LoVo (cell line): Measurements from ENCODE around the gene ZFTA.
"Not testable (repeated sequence)": the region's sequence is repeated elsewhere in the genome, so short reads cannot be mapped to it uniquely, and the experiment has no call there.

ENCODE experiments used
- DNase-seq: peaks from one replicate; pipeline ENCODE4 v3.0.0-alpha.2; 2016; ENCODE audit warnings: low spot score

The ZFTA gene

DNA sequence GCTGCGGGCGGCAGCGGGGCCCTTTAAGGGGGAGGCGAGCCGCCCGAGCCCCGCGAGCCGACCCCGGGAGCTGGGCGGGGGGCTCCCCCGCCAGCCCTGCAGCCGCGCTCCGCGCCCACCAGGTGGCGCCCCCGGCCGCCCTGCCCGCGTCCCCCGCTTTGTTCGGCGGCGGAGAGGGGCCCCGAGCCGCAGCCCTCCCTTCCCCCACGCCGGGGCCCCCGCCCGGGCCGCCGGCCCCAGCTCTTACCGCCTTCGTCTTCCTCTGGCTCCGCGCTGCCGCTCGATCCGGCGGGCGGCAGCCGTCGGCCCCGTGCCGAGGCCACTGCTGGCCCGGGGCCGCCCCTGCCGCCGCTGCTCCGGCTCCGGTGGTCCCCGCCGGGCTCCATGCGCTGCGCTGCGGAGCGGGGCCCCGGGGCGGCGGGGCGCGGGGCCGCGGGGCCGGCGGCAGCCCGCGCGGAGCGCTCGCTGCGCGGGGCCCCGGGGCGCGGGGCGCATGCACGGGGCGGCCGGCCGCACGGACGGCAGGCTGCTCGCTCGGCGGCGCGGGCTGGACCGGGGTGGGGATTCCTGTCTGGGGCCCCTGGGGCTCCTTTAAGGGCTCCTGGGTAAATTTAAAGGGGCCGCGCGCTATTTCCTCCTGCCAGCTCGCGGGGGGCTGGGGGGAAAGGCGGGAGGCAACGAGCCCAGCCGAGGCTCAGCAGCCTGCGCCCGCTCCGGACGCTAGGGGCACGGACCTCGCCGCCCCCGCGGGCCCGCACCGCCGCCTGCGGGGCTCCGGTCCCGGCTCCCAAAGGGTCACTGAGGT, at the start of gene ZFTA:
Gene ZFTA, minus strand, starts transcription at position 539 of the 805 bp plus-strand sequence. Its CDS starts 153 bp downstream, at position 386.
- peak; percentile 56 for DNase-seq

- no peak for DNase-seq
These were observed 49.4 kb upstream of the ZFTA start for GRCh38 chr11:63817758-63818498.

- DNase-seq, result no peak
These were observed 48.2 kb upstream of the ZFTA start for GRCh38 chr11:63816732-63817131.

DNA sequence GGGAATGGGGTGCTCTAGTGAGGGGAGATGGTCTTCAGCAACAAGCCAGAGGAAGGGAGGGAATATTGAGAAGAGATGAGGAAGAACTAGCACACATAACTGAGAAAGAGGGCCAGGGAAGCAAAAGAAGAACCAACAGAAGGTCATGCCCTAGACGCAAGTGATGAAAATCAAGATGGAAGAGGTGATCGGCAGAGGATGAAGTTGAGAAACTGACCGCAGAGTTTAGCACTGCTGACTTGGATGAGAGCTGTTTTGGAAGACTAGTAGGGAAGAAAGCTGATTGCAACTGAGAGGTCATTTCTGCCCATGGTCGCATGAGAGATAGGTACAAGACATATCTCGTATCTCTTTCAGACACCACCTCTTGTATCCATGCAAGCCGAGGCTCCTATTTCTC, 47.6 kb upstream of the ZFTA start:
- DNase-seq, result no peak

GRCh38 chr11:63814383-63814736, 45.8 kb upstream of the ZFTA start:
- no peak for DNase-seq

DNA sequence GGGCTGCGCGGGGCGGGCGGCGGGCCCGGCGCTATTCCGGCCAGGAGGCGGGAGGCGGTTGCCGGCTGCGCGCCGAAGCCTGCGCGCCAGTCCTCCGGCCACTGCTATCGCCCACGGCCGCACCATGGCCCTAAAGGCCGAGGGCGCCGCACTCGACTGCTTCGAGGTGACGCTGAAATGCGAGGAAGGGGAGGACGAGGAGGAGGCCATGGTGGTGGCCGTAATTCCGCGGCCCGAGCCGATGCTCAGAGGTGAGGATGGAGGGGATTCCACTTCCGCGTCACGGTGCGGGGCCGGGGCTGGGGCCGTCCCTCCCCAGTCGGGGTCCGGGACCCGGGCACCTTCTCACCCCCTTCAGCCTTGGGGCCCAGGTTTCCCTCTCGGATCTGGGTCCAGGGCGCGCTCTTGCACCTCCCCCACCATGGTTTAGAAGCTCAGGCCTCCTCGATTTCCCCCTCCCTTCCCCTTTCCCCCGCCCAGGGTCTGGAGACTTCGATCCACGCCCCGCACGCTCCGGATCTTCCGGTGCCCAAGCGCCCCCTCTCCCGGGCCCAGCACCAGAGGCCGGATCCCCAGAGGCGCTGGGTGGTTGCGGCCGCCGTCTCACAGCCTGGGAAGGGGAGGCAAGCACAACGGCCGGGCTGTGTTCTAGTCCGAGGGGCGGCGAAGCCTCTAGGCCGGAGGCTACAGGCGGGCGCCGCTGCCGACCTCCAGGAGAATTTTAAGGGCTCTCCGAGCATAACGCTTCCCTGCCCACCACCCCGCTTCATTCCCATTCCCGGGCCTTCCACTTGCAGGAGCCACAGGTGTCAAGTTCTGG, 45.2 kb upstream of the ZFTA start:
- DNase-seq, result no peak

DNA sequence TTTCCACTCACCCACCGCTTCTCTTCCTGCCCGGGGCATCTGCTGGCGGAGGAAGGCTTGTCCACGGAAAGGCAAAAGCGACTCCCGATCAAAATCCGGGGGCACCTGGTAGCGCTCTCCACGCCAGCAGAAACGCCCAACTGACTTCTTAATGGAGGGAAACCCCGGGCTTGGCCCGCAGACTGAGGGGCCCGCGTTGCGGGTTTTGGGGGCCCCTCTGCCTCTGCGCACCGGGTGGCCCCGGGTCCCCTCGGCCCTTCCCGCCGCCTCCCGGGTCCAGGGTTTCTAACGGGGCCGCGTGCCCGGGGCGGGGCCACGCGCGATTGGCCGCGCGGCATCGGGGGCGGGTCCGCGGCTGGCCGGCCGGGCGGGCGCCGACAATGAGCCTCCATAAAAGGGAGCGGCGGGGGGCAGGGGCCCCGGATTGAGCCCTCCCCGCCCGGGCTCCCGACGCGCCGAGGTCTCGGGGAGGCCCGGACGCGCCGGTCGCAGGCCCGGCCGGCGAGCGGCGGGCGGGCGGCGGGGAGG, 44.5 kb upstream of the ZFTA start, which contains the start of gene SPINDOC:
Gene SPINDOC, plus strand, starts transcription at position 422 of the 528 bp plus-strand sequence. CDS start 231 bp downstream, outside the sequence.
- peak; percentile 82 for DNase-seq

- no peak for DNase-seq
These were observed 42.9 kb upstream of the ZFTA start for GRCh38 chr11:63811522-63811921.

GRCh38 chr11:63810383-63810782, 41.8 kb upstream of the ZFTA start:
- DNase-seq, result not testable (repeated sequence)

GRCh38 chr11:63805844-63806415, 37.4 kb upstream of the ZFTA start:
- DNase-seq, result no peak

DNA sequence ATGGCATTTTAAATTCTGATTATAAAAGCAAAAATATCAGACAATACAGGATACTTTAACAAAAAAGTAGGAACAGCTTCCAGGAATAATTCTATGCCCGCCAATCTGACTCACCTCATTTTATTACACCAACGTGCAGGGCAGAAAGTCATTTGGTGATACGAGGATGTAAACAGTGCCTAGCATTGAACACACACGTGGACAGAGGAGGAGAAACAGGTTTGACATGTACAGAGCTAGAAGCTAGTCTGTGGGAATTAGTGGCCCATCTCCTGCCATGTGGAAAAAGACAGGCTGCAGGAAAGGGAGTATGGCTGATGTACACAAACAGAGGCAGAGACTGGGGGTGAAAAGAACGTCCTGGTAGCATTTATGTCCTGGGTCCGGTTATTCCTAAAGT, 35.7 kb upstream of the ZFTA start:
- peak; percentile 80 for DNase-seq

DNA sequence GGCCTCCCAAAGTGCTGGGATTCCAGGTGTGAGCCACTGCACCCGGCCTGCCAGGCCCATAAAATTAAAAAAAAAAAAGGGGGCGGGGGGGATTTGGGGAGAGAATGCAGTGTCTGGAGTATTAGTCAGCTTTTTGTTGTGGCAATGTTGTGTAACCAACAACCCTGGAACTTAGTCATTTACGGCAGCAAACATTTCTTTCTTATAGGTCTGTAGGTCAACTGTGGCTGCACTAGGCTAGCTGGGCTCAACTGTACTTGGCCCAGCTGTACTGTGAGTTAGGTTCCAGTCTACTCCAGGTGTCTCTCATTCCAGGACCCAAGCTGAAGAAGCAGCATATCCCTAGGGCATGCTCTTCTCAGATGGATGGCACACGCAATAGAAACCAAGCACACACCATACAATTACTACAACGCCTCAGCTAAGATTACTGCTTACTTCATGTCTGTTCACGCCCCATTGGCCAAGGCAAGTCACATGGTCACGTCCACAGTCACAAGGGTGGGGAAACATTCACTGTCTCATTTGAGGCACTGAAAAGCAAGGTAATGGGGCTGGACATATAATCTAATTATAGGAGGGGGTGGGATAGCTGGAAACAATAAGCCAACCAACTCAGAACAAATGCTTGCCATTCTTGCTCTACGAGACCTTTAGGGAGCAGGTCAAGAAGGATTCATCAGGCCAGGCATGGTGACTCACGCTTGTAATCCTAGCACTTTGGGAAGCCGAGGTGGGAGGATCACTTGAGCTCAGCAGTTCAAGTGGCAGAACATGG, 34.3 kb upstream of the ZFTA start:
- DNase-seq, result peak; percentile 68

DNA sequence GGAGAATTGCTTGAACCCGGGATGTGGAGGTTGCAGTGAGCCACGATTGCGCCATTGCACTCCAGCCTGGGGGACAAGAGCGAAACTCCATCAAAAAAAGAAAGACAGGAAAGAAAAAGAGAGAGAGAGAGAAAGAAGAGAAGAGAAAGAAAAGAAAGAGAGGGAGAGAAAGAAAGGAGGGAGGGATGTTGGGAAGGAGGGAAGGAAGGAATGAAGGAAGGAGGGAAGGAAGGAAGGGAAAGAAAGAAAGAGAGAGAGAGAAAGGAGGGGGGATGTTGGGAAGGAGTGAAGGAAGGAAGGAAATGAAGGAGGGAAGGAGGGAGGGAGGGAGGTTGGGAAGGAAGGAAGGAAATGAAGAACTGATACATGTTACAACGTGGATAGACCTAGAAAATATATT, 32.3 kb upstream of the ZFTA start:
- no peak for DNase-seq

GRCh38 chr11:63795066-63795465, 26.5 kb upstream of the ZFTA start:
- no peak for DNase-seq

DNA sequence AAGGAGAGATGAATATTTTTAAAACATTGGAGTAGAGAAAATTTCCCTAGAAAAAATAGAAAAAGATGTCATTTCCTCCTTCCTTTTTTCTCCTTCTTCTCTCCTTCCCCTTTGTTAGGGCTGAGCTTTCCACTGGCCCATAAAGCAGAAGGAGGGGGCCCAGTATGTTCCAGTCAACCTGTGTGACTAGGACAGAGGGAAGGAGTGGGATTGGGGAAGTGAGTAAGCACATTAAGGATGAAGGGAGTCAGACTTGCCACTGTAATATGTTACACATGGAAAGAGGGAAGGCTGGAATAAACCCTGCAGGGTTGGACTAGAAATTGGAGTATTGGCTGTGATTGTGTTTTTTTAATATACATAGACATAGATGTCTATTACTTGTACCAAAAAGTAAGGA, 24.6 kb upstream of the ZFTA start:
- DNase-seq, result no peak

DNA sequence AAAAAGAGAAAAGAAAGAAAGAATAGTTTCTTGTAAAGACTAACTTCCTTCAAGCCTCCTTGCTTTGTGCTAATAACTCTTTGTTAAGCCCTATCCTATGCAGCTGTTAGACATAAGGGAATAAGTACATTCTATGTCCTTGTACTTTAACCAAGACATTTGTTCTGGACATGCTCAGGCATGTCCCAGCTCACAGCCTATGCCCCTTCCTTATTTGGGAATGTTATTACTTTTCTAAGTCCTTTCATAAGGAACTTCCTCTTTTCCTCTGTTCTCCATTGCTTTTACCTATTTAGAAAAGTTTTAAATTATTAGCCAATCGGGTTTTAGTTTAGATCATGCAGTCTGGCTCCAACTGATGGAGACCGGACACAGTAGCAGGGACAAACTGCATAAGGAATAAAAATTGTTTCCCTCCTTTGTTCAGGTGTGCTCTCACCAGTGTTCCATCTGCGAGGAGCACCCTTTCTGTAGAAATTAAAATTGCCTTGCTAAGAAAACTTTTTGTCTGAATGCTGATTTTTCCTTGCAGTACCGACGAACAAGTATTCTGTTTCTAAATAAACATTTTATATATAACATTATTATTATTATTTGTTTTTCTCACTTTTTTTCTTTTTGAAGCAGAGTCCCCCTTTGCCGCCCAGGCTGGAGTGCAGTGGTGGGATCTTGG, 23.1 kb upstream of the ZFTA start:
- peak; percentile 30 for DNase-seq

GRCh38 chr11:63785823-63786222, 17.2 kb upstream of the ZFTA start:
- DNase-seq, result no peak

DNA sequence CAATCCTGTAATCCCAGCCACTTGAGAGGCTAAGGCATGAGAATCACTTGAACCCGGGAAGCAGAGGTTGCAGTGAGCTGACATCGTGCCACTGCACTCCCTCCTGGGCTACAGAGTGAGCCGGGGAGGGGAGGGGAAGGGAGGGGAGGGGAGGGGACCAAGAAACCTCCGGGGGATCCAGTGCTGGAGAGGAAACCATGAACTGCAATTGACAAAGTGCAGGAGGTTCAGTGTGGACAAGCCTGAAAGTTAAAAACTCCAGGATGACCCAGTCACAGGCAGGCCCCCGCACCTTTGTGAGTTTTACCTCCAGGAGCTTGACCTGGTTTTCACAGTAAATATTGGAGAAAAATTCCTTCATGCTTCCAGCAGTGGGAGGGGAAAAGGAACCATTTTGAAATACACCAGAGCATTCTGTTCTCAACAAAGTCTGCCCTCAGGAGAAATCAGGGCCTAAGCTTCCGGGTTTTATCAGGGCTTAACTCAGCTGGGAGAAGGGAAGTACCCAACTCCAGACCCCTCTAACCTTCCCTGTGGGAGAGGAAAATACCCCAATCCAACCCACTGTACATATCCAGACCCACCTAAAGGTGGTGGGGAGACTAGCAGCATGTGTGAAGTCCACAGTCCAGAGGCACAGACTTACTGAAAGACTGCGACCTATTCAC, 15.5 kb upstream of the ZFTA start:
- no peak for DNase-seq

DNA sequence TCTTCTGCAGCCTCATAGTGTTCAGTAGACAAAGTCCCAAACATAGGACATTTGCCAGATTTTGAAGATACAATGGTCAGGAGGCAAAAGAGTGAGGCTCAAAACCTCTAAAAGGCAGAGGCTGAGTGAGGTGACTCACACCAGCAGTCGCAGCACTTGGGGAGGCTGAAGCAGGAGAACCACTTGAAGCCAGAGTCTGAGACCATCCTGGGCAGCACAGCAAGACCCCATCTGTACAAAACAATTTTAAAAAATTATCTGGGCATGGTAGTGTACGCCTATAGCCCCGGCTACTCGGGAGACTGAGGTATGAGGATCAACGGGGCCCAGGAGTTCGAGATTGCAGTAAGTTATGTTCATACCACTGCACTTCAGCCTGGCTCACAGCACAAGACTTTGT, 14.2 kb upstream of the ZFTA start:
- no peak for DNase-seq

DNA sequence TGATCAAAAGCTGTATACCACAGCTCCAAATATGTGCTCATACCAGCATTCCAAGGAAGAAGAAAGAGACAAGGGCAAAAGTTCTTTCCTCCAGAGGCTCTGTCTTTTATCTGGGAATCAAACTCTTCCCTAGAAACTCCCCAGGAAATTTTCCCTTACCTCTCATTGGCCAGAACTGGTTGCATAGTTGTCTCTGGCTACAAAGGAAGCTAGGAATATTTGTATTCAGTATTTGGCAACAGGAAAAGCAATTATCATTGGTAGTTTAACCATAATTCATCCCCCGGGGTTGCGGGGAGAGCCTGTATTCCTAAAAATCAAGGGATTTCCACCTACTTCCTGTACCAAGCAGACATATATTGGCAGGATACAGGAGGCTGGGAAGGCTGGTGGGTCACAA, 10.5 kb upstream of the ZFTA start:
- DNase-seq, result no peak
